ENCODE data around the gene GOLT1B.

Gene GOLT1B

DNA sequence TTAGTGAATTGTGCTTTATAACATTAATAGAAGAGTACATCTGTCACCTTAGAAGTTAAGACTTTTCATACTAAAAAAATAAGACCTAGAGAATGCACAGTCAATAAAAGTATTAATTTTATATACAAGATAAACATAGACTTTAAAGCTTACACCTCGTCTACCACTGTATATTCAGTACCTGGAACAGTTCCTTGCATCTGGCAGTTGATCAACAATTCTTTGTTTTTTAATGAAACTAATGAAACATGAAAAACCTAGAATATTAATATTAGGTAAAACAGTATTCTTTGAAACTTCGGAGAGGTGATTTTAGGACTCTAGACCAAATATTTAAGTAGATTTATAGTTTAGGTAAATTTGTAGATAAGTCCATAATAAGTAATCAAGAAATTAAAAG lies 4.3 kb downstream of the GOLT1B start:
- no peak for TF ChIP-seq CTCF (IDR thresholded peaks at IDR 0.05)

- no peak for TF ChIP-seq CTCF (IDR thresholded peaks at IDR 0.05)
Measured at GRCh38 chr12:21507849-21508248, 6.3 kb downstream of the GOLT1B start.

DNA sequence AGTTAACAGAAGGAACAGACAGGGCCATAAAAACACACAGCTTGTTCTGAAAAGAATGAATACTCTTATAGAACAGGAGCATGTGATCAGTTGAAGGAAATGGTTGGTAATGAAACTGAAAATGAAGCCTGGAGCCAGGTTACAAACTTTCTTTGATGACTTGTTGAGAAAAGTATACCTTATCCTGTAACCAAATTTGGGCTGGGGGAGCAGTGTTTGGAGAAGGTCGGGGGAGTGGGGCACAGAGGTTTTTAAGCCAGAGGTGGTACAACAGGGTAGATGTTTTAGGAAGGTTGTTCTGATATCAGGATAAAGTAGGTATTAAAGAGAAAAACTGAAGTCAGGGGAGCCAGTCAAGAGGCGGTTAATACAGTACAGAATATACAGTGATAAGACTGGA lies 8.2 kb downstream of the GOLT1B start:
- no peak for TF ChIP-seq CTCF (IDR thresholded peaks at IDR 0.05)

GRCh38 chr12:21516281-21516680 lies 14.7 kb downstream of the GOLT1B start:
- TF ChIP-seq CTCF (IDR thresholded peaks at IDR 0.05), result no peak

DNA sequence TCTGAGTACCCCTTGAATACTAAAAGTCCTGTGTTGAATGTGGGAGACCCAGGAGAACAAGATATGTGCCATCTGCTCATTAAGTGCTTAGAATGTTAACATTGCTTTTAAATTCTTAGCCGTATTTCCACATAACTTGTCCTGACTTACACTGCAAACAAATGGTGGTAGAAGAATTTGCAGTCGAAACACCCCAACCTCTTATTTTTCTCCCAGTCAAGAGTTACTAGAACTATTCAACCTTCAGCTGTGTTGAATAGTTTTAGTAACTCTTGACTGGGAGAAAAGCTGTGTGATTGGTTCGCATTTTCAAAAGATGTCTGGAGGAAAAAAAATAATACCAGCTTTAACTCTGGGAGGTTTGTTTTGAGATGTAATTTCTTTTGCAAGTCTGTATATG lies 16.9 kb downstream of the GOLT1B start:
- TF ChIP-seq CTCF (IDR thresholded peaks at IDR 0.05), result no peak

- no peak for TF ChIP-seq CTCF (IDR thresholded peaks at IDR 0.05)
Measured at GRCh38 chr12:21521541-21521940, 20.0 kb downstream of the GOLT1B start.

DNA sequence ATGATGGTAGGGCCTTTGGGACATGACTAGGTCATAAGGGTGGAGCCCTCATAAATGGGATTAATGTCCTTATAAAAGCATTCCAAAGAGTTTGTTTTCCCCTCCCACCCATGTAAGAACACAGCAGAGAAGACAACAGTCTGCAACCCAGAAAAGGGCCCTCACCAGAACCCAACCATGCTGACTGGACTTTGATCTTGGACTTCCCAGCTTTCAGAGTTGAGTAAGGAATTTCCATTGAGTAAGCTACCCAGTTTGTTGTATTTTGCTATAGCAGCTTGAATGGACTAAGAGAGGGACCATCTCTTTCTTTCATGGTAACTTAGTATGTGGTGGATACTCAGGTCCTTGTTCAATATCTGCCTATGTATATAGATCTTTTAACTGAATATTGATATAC lies 21.6 kb downstream of the GOLT1B start:
- no peak for TF ChIP-seq CTCF (IDR thresholded peaks at IDR 0.05)

GRCh38 chr12:21526053-21526452 lies 24.5 kb downstream of the GOLT1B start, which contains the start of gene SPX:
TSS of gene SPX (plus strand) at chr12:21526296. CDS start at chr12:21526473, 177 bp downstream.
- TF ChIP-seq CTCF (IDR thresholded peaks at IDR 0.05), result no peak

Measured in LNCAP (cell line).